ENCODE measurements around the gene ENSA. TPM values are rescaled to one million over a fixed set of nuclear protein-coding genes. Genes with fewer than 3 reads are reported as not detected.
"Not testable (repeated sequence)": the region's sequence is repeated elsewhere in the genome, so short reads cannot be mapped to it uniquely, and the experiment has no call there.

The ENSA gene
- polyA plus RNA-seq, 4 donors = 137 to 188 (median 152) TPM

DNA sequence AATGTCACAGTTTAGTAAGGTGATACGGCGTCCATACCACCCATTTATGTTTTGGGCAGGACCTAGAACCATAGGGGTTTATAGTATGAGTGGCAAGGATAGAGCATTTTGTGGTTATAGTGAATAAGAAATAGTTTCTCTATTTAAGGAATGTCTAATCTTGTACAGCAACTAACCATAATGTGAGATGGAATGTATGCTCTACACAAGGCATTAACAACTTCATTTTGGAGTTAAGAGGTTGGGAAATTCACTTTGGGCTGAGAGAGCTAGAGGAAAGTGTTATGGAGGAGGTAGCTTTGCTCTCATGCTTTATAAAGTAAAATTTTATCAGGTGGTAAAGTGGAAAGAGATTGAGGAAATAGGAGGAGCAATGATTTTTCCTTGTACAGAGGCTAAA, 47.0 kb downstream of the ENSA start:
- DNase-seq (no peak), FAIRE-seq (no peak)
- peaks cover 0 to 9% (median 0%) of the 10 kb centered on the region in 3 donors for H3K4me1 ChIP-seq (ENCODE audit: control insufficient read depth in 3 of 3, insufficient read depth in 2 of 3, low read depth in 1 of 3, low read length in 2 of 3)
- H3K36me3 ChIP-seq (ENCODE audit: control insufficient read depth in 3 of 3, insufficient read depth in 2 of 3, low read depth in 1 of 3, low read length in 3 of 3) = peaks cover 0 to 5% (median 0%) of the 10 kb centered on the region in 3 donors
- no peak overlapping the region for H3K4me3 ChIP-seq (ENCODE audit: low read depth in 1 of 3, low read length in 3 of 3)
- no peaks in the 10 kb centered on the region for H3K27me3 ChIP-seq (ENCODE audit: control insufficient read depth in 3 of 3, insufficient read depth in 3 of 3, low read length in 3 of 3)
- no peak overlapping the region for H3K27ac ChIP-seq (ENCODE audit: low read depth in 1 of 3, low read length in 2 of 3)
- no peaks in the 10 kb centered on the region for H3K9me3 ChIP-seq (ENCODE audit: control insufficient read depth in 2 of 2, insufficient read depth in 1 of 2, low read depth in 1 of 2, low read length in 1 of 2)
- 77 to 98% (median 92%) methylated on average over 2 of the region's 2 CpGs for WGBS, 3 donors

DNA sequence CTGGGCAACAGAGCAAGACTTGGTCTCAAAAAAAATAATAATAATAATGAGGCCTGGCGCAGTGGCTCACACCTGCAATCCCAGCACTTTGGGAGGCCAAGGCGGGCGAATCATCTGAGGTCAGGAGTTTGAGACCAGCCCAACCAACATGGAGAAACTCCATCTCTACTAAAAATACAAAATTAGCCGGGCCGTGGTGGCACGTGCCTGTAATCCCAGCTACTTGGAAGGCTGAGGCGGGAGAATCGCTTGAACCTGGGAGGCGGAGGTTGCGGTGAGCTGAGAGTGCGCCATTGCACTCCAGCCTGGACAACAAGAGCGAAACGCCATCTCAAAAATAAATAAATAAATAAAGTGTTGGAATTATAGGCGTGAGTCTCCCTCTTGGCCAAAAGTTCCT, 47.5 kb downstream of the ENSA start:
- not testable (repeated sequence) for FAIRE-seq; H3K36me3 ChIP-seq (ENCODE audit: control insufficient read depth in 3 of 3, insufficient read depth in 2 of 3, low read depth in 1 of 3, low read length in 3 of 3); H3K4me3 ChIP-seq (ENCODE audit: low read depth in 1 of 3, low read length in 3 of 3); H3K4me1 ChIP-seq (ENCODE audit: control insufficient read depth in 3 of 3, insufficient read depth in 2 of 3, low read depth in 1 of 3, low read length in 2 of 3); DNase-seq; H3K27me3 ChIP-seq (ENCODE audit: control insufficient read depth in 3 of 3, insufficient read depth in 3 of 3, low read length in 3 of 3); H3K27ac ChIP-seq (ENCODE audit: low read depth in 1 of 3, low read length in 2 of 3); H3K9me3 ChIP-seq (ENCODE audit: control insufficient read depth in 2 of 2, insufficient read depth in 1 of 2, low read depth in 1 of 2, low read length in 1 of 2)
- 97 to 98% (median 97%) methylated on average over 14 of the region's 14 CpGs for WGBS, 3 donors

DNA sequence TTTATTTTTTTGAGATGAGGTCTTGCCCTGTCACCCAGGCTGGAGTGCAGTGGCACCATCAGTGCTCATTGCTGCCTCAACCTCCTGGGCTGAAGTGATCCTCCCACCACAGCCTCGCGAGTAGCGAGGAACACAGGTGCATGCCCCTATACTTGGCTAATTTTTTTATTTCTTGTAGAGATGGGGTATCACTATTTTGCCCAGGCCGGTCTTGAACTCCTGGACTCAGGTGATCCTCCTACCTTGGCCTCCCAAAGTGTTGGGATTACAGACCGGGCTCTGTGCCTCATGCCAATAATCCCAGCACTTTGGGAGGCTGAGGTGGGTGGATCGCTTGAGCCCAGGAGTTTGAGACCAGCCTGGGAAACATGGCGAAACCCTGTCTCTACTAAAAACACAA, 48.0 kb downstream of the ENSA start:
- peak in 1 of 2 donors; percentile 0 for DNase-seq
- not testable (repeated sequence) for H3K4me3 ChIP-seq (ENCODE audit: low read depth in 1 of 3, low read length in 3 of 3); FAIRE-seq; H3K9me3 ChIP-seq (ENCODE audit: control insufficient read depth in 2 of 2, insufficient read depth in 1 of 2, low read depth in 1 of 2, low read length in 1 of 2); H3K36me3 ChIP-seq (ENCODE audit: control insufficient read depth in 3 of 3, insufficient read depth in 2 of 3, low read depth in 1 of 3, low read length in 3 of 3); H3K27me3 ChIP-seq (ENCODE audit: control insufficient read depth in 3 of 3, insufficient read depth in 3 of 3, low read length in 3 of 3); H3K27ac ChIP-seq (ENCODE audit: low read depth in 1 of 3, low read length in 2 of 3); H3K4me1 ChIP-seq (ENCODE audit: control insufficient read depth in 3 of 3, insufficient read depth in 2 of 3, low read depth in 1 of 3, low read length in 2 of 3)
- WGBS, 3 donors = 96 to 99% (median 99%) methylated on average over 7 of the region's 7 CpGs

DNA sequence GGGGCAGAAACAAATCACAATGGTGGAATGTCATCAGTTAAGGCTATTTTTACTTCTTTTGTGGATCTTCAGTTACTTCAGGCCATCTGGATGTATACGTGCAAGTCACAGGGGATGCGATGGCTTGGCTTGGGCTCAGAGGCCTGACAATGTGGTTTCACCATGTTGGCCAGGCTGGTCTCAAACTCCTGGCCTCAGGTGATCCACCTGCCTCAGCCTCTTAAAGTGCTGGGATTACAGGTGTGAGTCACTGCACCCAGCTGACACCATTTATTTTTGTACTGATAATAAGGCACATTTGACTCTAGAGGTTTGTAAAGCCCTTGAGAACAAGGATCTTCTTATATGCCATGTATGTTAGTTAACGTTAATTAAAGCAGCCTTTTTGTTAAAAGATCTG, 48.4 kb downstream of the ENSA start:
- FAIRE-seq; H3K9me3 ChIP-seq (ENCODE audit: control insufficient read depth in 2 of 2, insufficient read depth in 1 of 2, low read depth in 1 of 2, low read length in 1 of 2); H3K4me3 ChIP-seq (ENCODE audit: low read depth in 1 of 3, low read length in 3 of 3); H3K27ac ChIP-seq (ENCODE audit: low read depth in 1 of 3, low read length in 2 of 3); H3K36me3 ChIP-seq (ENCODE audit: control insufficient read depth in 3 of 3, insufficient read depth in 2 of 3, low read depth in 1 of 3, low read length in 3 of 3); H3K4me1 ChIP-seq (ENCODE audit: control insufficient read depth in 3 of 3, insufficient read depth in 2 of 3, low read depth in 1 of 3, low read length in 2 of 3); H3K27me3 ChIP-seq (ENCODE audit: control insufficient read depth in 3 of 3, insufficient read depth in 3 of 3, low read length in 3 of 3): not testable (repeated sequence)
- DNase-seq = peak in 1 of 2 donors; percentile 28
- WGBS, 3 donors = 89 to 94% (median 91%) methylated on average over 2 to 3 of the region's 3 CpGs

DNA sequence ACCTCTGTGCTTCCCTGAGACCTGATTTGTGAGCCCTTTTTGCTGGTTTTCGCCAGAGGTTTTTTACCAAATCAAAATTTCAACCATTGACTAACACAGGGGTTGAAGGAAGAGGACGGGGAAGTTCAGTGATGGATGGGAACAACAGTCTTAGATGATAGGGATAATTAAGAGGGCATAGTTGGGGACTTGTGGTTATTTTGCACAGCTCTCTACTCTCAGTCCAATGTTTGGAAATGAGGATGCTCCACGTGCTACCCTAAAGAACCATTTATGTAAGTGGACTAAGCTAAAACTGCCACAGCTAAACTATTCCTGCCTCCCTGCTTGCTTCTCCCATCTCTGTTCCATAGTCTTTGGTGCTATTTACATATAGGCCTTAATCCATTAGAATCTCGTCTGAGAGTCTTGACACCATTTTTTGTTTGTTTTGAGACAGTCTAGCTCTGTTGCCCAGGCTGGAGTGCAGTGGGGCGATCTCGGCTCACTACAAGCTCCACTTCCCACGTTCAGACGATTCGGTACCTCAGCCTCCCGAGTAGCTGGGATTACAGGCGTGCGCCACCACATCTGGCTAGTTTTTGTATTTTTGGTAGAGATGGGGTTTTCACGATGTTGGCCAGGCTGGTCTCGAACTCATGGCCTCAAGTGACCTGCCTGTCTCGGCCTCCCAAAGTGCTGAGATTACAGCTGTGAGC, 49.3 kb downstream of the ENSA start:
- Histone ChIP-seq H3K9me3 (ENCODE audit: control insufficient read depth in 2 of 2, insufficient read depth in 1 of 2, low read depth in 1 of 2, low read length in 1 of 2) (no peaks in the 10 kb centered on the region), H3K4me1 (ENCODE audit: control insufficient read depth in 3 of 3, insufficient read depth in 2 of 3, low read depth in 1 of 3, low read length in 2 of 3) (peaks cover 0 to 15% (median 0%) of the 10 kb centered on the region in 3 donors), H3K4me3 (ENCODE audit: low read depth in 1 of 3, low read length in 3 of 3) (peak overlapping the region; percentile 46 to 84 (median 64)), H3K36me3 (ENCODE audit: control insufficient read depth in 3 of 3, insufficient read depth in 2 of 3, low read depth in 1 of 3, low read length in 3 of 3) (peaks cover 5 to 9% (median 7%) of the 10 kb centered on the region in 3 donors), H3K27me3 (ENCODE audit: control insufficient read depth in 3 of 3, insufficient read depth in 3 of 3, low read length in 3 of 3) (no peaks in the 10 kb centered on the region), H3K27ac (ENCODE audit: low read depth in 1 of 3, low read length in 2 of 3) (peak overlapping the region; percentile 88 to 99 (median 96))
- 68 to 71% (median 71%) methylated on average over 15 of the region's 15 CpGs for WGBS, 3 donors
- peak in 1 of 2 donors; percentile 15 for DNase-seq
- FAIRE-seq = no peak

GRCh38 chr1:150579110-150579944, 50.1 kb downstream of the ENSA start, which contains the start of gene MCL1:
Gene MCL1, minus strand, starts transcription at chr1:150579610. Its CDS starts 80 bp downstream, at chr1:150579530.
- DNase-seq (peak; percentile 95 to 96), FAIRE-seq (no peak)
- no peaks in the 10 kb centered on the region for H3K27me3 ChIP-seq (ENCODE audit: control insufficient read depth in 3 of 3, insufficient read depth in 3 of 3, low read length in 3 of 3)
- H3K9me3 ChIP-seq (ENCODE audit: control insufficient read depth in 2 of 2, insufficient read depth in 1 of 2, low read depth in 1 of 2, low read length in 1 of 2) = no peaks in the 10 kb centered on the region
- peaks cover 7 to 11% (median 10%) of the 10 kb centered on the region in 3 donors for H3K36me3 ChIP-seq (ENCODE audit: control insufficient read depth in 3 of 3, insufficient read depth in 2 of 3, low read depth in 1 of 3, low read length in 3 of 3)
- 0 to 1% (median 0%) methylated on average over 64 to 94 of the region's 94 CpGs for WGBS, 3 donors
- peak within 1 kb of the TSS; percentile 98 to 99 (median 99) for H3K27ac ChIP-seq (ENCODE audit: low read depth in 1 of 3, low read length in 2 of 3)
- H3K4me3 ChIP-seq (ENCODE audit: low read depth in 1 of 3, low read length in 3 of 3) = peak within 1 kb of the TSS; percentile 84 to 99 (median 94)
- peaks cover 3 to 22% (median 4%) of the 10 kb centered on the region in 3 donors for H3K4me1 ChIP-seq (ENCODE audit: control insufficient read depth in 3 of 3, insufficient read depth in 2 of 3, low read depth in 1 of 3, low read length in 2 of 3)

GRCh38 chr1:150578272-150579109, 50.9 kb downstream of the ENSA start:
- Histone ChIP-seq H3K9me3 (ENCODE audit: control insufficient read depth in 2 of 2, insufficient read depth in 1 of 2, low read depth in 1 of 2, low read length in 1 of 2) (no peaks in the 10 kb centered on the region), H3K27me3 (ENCODE audit: control insufficient read depth in 3 of 3, insufficient read depth in 3 of 3, low read length in 3 of 3) (no peaks in the 10 kb centered on the region), H3K4me3 (ENCODE audit: low read depth in 1 of 3, low read length in 3 of 3) (peak overlapping the region; percentile 84 to 99 (median 94)), H3K36me3 (ENCODE audit: control insufficient read depth in 3 of 3, insufficient read depth in 2 of 3, low read depth in 1 of 3, low read length in 3 of 3) (peaks cover 10 to 16% (median 11%) of the 10 kb centered on the region in 3 donors), H3K4me1 (ENCODE audit: control insufficient read depth in 3 of 3, insufficient read depth in 2 of 3, low read depth in 1 of 3, low read length in 2 of 3) (peaks cover 3 to 24% (median 5%) of the 10 kb centered on the region in 3 donors), H3K27ac (ENCODE audit: low read depth in 1 of 3, low read length in 2 of 3) (peak overlapping the region; percentile 98 to 99 (median 98))
- DNase-seq (peak; percentile 79 to 80), FAIRE-seq (no peak)
- WGBS, 3 donors = 0% methylated on average over 46 to 50 of the region's 50 CpGs

All from small intestine (tissue), 7 donors.